Erythroblast (primary cell): Measurements from ENCODE around the gene USP48.

Source experiments
- GATA1 ChIP-seq: IDR thresholded peaks from 2 replicates; pipeline ENCODE4 v1.6.1; 2011; ENCODE audit warnings: low read depth, mild to moderate bottlenecking, control low read depth, low read length, moderate library complexity
- POLR2A ChIP-seq: IDR thresholded peaks from 2 replicates; pipeline ENCODE4 v1.6.1; 2011; ENCODE audit warnings: mild to moderate bottlenecking, low read length

- TF ChIP-seq POLR2A, result no peak
- TF ChIP-seq GATA1, result no peak
These were observed 44.3 kb upstream of the USP48 start for GRCh38 chr1:21827141-21827679.
